OCI-LY3 (cell line): ENCODE measurements around the gene BRPF3.

ENCODE experiments used
- EZH2phosphoT487 ChIP-seq: fragments of 200-600 bp; shearing (Covaris generic); IDR thresholded peaks from 2 replicates; pipeline ENCODE4 v1.6.1; 2018; ENCODE audit warnings: antibody characterized with exemption, mixed run types, low read depth
- TF ChIP-seq, protein P1 (sequence below): fragments of 200-600, 300-600 bp; sonication (generic); IDR thresholded peaks from 2 replicates; pipeline ENCODE4 v1.5.1; 2014; ENCODE audit warnings: antibody characterized with exemption, low read length, low read depth

DNA sequence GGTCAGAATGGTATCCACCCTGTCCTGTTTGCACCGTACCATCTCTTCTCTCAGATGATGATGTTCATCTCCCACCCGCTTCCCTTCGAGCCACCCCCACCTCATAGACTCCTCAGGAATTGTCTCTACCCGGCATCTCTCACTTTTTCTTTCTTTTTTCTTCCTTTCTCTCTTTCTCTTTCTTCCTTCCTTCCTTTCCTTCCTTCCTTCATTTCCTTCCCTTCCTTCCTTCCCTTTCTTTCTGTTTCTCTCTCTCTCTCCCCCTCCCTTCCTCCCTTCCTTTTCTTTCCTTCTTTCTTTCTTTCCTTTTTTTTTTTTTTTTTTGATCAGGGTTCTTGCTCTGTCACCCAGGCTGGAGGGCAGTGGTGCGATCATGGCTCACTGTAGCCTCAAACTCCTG, 45.6 kb downstream of the BRPF3 start:
- TF ChIP-seq, protein P1, sequence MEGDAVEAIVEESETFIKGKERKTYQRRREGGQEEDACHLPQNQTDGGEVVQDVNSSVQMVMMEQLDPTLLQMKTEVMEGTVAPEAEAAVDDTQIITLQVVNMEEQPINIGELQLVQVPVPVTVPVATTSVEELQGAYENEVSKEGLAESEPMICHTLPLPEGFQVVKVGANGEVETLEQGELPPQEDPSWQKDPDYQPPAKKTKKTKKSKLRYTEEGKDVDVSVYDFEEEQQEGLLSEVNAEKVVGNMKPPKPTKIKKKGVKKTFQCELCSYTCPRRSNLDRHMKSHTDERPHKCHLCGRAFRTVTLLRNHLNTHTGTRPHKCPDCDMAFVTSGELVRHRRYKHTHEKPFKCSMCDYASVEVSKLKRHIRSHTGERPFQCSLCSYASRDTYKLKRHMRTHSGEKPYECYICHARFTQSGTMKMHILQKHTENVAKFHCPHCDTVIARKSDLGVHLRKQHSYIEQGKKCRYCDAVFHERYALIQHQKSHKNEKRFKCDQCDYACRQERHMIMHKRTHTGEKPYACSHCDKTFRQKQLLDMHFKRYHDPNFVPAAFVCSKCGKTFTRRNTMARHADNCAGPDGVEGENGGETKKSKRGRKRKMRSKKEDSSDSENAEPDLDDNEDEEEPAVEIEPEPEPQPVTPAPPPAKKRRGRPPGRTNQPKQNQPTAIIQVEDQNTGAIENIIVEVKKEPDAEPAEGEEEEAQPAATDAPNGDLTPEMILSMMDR: no peak
- no peak for TF ChIP-seq EZH2phosphoT487
